Astrocyte of the cerebellum (primary cell): Measurements from ENCODE around the gene TMEM239.
"Not testable (repeated sequence)": the region's sequence is repeated elsewhere in the genome, so short reads cannot be mapped to it uniquely, and the experiment has no call there.

ENCODE experiments used
- DNase-seq: peaks from one replicate; pipeline ENCODE4 v3.0.0-alpha.2; 2011; ENCODE audit warnings: low read depth
- H3K4me3 ChIP-seq: 2 replicates; pipeline ENCODE4 v1.5.1; 2011; ENCODE audit warnings: mild to moderate bottlenecking, low read depth, low read length, moderate library complexity
- CTCF ChIP-seq: IDR thresholded peaks from 2 replicates; pipeline ENCODE4 v1.5.1; 2012; ENCODE audit warnings: low read length, low read depth, moderate library complexity, mild to moderate bottlenecking; ENCODE audit errors: missing control alignments
- in situ Hi-C: cut with HindIII; loops from 2 replicates; pipeline ENCODE4 v1.10.0; 2017; ENCODE audit warnings: low sequenced_read_pairs

The TMEM239 gene

DNA sequence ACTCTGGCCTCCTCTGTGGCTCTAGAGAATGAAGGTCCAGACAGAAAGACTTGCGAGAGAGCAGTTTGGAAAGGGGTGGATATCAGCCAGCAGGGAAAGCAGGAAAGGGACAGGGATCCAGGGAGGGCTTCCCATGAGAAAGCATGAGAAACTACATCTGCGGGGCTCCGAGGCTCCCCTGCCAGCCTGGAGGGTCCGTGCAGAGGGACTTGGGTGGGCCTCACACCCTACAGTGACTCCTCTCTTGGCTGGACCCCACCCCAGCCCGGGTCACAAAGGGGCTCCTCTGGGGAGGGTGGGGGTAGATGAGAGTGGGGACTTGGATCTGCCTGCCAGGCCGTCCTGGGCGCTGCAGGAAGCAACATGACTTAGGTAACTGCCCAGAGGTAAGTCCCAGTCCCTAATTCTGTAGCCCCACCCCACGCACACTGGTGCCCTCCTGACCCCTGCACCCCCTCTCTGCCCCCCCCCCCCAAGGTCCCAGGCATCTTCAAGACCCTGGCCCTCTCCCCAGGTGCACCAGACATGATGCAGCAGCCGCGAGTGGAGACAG, at the start of gene TMEM239:
TSS of gene TMEM239 (plus strand) at position 335 of the 553 bp plus-strand sequence. CDS start at position 526, 191 bp downstream.
- no peak within 1 kb of the TSS for H3K4me3 ChIP-seq
- no peak for DNase-seq
- TF ChIP-seq CTCF: no peak
- in situ Hi-C loops: no loop called here

DNA sequence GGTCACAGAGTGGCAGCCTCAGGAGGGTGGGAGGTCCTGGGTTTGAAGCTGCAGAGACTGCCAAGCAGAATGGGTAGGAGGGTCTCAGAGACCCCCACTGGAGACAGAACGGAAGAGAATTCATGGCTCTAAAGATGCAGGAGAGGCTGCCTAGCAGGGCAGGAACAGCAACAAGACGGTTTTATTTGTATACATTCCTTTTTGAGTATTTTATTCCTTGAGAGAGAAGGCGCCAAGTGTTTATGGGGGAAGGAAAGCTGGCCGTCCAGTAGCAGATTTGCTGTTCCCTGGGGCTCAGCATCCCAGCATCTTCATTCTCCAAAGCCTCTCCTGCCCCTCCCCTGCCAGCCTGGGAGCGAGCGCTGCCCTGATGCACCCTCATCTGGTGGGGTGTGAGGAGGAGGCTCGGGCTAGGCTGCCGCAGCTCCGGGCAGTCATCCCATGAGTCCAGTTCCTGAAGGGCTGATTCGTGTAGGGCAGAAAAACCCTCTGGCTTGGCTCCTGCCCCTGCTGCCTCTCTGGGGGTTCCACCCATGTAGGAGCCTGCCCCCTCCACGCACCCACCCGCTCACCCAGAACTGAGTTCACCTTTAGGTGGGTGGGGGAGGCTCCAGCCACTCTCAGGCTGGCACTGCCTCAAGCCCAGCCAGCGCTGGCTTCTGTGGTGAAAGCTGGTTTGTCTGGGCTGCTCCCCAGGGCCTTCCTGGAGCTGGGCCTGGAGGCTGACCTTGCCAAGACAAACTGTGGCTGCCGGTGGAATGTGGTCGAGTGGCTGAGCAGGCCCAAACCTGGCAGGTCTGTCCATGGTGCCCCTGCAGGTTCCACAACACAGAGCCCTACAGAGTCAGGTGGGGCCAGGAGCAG, 48.2 kb upstream of the TMEM239 start:
- no peak for TF ChIP-seq CTCF
- H3K4me3 ChIP-seq: no peak overlapping the region
- in situ Hi-C loops: no loop called here
- DNase-seq: peak; percentile 66

DNA sequence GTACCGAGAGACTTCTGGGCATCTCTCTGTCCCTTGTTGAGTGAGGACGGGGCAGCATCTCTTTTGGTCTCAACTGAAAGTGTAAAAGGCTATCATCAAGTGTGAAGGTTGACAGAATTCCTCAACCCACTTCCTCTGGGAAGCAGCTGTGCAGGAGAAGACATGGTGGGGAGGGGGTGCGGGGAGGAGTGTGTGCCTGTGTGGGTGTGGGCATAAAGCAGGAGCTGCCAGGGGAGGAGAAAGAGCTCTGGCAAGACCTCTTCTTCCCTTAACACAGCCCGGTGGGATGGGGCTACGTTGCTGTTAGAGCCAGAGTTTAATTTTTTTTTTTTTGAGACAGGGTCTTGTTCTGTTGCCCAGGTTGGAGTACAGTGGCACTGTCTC, 47.5 kb upstream of the TMEM239 start:
- no peak for TF ChIP-seq CTCF
- in situ Hi-C loops: no loop called here
- H3K4me3 ChIP-seq: no peak overlapping the region
- DNase-seq: no peak

DNA sequence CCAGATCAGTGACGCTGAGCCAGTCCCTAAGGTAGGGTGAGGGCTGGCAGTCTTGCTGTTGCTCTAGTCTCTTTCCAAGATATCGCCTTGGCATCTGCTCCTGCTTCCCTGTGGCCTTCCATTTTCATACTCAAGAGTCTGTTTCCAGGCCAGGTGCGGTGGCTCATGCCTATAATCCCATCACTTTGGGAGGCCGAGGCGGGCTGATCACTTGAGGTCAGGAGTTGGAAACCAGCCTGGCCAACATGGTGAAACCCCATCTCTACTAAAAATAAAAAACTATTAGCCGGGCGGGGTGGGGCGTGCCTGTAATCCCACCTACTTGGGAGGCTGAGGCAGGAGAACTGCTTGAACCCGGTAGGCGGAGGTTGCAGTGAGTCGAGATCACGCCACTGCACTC, 46.1 kb upstream of the TMEM239 start:
- DNase-seq, H3K4me3 ChIP-seq, in situ Hi-C loops: not testable (repeated sequence)

DNA sequence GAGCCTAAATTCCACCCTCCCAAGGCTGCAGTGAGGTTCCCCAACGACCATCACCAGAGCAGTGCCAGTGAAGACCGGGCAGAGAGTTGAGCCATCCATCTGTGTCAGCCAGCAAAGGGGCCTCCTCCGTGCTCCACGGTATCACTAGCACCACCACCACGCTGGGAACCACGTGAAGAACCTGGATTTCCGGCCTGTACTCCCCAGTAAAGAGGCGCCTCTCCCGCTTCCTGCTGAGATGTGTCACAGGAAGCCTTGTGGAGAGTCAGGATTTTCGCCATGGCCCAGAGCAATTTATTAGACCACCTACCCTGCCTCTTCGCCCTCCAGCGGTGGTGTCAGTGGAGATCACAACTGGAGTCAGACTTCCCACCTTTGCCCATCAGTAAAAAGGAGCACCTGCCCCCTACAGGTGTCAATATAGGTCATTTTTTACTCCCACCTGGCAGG, 44.5 kb upstream of the TMEM239 start:
- in situ Hi-C loops: no loop called here
- no peak for DNase-seq
- no peak overlapping the region for H3K4me3 ChIP-seq
- TF ChIP-seq CTCF: no peak

DNA sequence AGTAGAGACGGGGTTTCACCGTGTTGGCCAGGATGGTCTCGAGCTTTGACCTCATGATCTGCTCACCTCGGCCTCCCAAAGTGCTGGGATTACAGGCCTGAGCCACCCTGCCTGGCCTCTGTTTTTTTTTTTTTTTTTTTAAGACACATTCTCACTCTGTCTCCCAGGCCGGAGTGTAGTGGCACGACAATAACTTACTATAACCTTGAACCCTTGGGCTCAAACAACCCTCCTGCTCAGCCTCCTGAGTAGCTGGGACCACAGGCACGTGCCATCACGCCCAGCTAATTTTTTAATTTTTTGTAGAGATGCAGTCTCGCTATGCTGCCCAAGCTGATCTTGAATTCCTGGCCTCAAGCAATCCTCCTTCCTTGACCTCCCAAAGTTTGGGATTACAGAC, 42.4 kb upstream of the TMEM239 start:
- in situ Hi-C loops: no loop called here
- no peak overlapping the region for H3K4me3 ChIP-seq
- no peak for TF ChIP-seq CTCF
- DNase-seq: no peak

DNA sequence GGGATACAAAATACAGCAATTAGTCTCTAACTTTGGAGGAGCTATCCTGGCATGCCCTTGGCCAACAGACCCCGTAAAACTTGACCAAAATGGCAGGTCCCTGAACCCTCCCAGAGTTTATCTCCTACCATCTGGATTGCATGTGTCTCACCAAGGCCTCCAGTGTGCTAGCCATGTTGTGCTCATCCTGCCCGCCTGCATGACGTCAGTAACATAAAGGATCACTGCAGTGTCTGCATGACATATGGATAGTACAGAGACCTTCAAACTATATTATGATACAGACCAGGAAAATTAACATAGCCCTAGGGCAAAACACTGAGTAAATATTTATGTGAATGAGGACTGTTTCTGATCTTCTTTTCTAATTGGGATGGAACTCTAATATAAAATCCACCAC, 41.0 kb upstream of the TMEM239 start:
- in situ Hi-C loops: no loop called here
- no peak for DNase-seq
- H3K4me3 ChIP-seq: no peak overlapping the region
- no peak for TF ChIP-seq CTCF
